Activated CD8-positive, alpha-beta memory T cell treated with anti-CD3 and anti-CD28 coated beads for 4 hours (primary cell): ENCODE data around the gene MOK.
"Not testable (repeated sequence)": the region's sequence is repeated elsewhere in the genome, so short reads cannot be mapped to it uniquely, and the experiment has no call there.

Source experiments
- DNase-seq, 2 donors: peaks; one replicate each; pipeline ENCODE4 v3.0.0-alpha.2; 2020; ENCODE audit warnings: low read depth in 2 of 2

MOK gene

DNA sequence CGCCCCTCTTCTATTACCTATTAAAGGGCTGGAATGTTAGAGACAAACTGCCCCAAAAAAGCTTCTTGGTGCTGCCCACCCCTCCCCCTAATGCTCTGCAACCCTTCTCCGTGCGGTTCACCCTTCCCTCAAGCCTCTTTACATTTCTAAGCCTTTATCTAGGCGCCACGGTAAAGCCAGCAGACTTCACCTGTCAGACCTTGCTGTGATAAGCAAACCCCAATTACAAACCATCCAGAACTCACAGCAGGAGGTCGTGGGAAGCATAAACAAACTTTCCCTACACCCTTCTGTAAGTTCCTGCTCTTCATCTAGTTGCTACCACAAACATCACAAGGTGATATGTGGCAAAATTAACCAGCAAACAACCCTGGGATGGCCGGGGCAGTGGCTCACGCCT, 56.8 kb downstream of the MOK start:
- DNase-seq: no peak

DNA sequence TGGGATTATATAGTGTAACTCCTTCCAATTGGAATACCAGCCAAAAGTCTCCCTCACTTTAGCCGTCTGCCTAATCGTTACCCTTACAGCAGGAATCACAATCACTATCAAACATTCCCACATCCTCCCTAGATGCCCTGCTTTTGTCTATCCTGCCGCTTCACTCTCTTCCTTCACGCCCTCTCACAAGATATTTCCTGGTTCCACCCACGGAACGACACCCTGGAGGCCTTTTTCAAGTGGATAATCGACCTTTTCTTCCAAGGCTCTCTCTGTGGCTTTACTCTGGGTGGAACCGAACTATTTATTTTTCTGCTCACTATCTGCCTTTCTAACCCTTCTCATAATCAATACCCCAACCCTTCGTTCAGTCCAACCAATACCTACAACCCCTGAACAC, 58.9 kb downstream of the MOK start:
- DNase-seq: no peak

GRCh38 chr14:102243795-102244194, 61.2 kb downstream of the MOK start:
- not testable (repeated sequence) for DNase-seq

- DNase-seq: no peak
These were observed 63.8 kb downstream of the MOK start for GRCh38 chr14:102241147-102241546.

- not testable (repeated sequence) for DNase-seq
These were observed 64.5 kb downstream of the MOK start for GRCh38 chr14:102240481-102240880.

DNA sequence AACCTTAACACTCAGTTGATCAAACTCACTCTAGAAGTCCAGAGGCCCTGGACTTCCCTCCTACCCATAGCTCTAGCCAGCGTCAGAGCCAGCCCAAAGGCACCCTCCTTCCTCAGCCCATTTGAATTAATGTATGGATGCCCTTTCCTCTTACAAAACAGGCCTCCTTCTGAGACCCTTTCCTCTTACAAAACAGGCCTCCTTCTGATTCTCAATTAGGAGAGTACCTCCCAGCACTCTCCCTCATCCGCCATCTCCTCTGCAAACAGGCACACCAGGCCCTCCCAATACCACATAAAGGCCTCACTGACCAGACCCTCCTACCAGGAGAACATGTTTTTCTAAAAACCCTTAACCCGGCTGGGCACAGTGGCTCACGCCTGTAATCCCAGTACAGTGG, 65.7 kb downstream of the MOK start:
- DNase-seq: no peak

GRCh38 chr14:102238766-102239165, 66.2 kb downstream of the MOK start:
- no peak for DNase-seq

DNA sequence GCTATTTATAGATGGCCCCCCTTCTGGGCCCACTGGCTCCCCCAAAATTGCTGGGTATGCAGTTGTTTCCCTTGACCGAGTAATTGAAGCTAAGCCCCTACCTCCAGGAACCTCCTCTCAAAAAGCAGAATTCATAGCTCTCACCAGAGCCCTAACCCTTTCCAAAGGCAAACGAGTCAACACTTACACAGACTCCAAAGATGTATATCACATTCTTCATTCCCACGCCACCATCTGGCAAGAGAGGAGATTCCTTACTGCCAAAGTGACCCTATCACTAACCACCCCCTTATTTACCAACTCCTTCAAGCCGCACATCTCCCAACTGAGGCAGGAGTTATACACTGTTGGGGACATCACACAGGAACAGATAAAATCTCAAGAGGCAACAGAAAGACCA, 66.8 kb downstream of the MOK start:
- DNase-seq: no peak

GRCh38 chr14:102236026-102236425, 68.9 kb downstream of the MOK start:
- no peak for DNase-seq

DNA sequence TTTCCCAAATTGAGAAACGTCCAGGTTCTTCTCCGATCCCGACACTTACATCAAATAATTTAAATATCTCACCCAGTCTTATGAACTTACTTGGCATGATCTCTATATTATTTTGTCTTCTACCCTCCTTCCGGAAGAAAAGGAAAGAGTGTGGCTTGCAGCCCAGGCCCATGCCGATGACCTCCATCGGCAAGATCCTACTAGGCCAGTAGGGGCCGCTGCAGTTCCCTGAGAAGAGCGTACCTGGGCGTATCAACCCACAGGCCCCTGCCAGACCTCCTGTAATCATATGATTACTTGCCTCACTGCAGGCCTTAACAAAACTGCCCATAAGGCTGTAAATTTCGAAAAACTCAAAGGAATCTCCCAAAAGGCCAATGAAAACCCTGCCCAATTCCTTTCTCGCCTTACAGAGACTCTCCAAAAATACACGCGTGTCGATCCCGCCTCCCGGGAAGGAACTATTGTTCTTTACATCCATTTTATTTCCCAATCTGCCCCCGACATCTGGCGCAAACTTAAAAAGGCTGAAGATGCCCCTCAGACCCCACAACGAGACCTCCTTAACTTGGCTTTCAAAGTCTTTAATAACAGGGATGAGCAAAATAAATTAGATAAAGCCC, 69.6 kb downstream of the MOK start:
- DNase-seq: peak; percentile 33 to 48

- DNase-seq: no peak
These were observed 70.4 kb downstream of the MOK start for GRCh38 chr14:102234331-102235264.

- no peak for DNase-seq
These were observed 71.9 kb downstream of the MOK start for GRCh38 chr14:102233081-102233480.

DNA sequence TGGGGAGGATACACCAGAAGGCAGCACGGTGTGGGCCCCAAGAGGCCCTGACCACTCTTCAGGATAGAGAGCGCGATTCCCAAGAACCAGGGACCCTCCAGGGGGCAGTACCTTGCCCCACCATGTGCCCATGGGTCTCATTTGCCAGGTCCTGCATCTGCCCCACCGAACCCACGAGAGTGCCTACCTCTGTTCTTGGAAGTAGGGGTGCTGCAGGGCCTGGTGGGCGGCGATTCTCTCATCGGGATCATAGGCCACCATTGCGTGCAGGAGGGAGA, 72.7 kb downstream of the MOK start:
- no peak for DNase-seq

GRCh38 chr14:102231476-102232347, 73.3 kb downstream of the MOK start:
- DNase-seq: no peak

- DNase-seq: no peak
These were observed 74.3 kb downstream of the MOK start for GRCh38 chr14:102230481-102231210.

GRCh38 chr14:102229739-102230092, 75.2 kb downstream of the MOK start:
- no peak for DNase-seq

DNA sequence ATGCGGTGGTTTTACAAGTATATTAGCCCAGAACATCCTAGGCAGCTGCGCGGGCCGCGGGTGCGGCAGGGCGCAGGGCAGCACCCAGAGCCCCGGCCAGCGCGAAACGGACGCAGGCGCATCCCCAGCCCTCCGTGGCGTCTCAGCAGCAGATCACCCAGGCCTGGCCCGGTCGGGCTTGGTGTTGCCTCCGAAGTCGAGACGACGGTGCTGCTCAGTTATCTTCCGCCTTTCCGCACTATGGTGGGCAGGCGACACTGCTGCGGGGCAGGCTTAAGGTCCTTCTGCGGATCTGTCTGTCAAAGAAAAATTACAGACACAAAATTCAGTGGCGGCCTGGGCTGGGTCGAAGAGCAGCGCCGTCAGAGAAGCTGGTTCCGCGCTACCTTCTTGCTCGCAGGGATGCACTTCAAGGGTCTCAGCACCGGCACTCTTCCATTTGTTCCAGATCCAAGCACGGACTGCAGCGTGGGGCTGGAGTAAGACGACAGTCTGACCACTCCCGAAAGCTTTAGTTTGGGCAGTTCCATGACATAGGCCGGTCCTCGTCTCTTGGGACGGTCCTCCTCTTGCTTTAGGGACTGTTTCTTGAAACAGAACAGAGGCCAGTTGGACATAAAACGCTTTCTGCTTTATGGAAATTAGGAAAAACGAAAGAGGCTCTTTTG, 75.8 kb downstream of the MOK start:
- DNase-seq: no peak

DNA sequence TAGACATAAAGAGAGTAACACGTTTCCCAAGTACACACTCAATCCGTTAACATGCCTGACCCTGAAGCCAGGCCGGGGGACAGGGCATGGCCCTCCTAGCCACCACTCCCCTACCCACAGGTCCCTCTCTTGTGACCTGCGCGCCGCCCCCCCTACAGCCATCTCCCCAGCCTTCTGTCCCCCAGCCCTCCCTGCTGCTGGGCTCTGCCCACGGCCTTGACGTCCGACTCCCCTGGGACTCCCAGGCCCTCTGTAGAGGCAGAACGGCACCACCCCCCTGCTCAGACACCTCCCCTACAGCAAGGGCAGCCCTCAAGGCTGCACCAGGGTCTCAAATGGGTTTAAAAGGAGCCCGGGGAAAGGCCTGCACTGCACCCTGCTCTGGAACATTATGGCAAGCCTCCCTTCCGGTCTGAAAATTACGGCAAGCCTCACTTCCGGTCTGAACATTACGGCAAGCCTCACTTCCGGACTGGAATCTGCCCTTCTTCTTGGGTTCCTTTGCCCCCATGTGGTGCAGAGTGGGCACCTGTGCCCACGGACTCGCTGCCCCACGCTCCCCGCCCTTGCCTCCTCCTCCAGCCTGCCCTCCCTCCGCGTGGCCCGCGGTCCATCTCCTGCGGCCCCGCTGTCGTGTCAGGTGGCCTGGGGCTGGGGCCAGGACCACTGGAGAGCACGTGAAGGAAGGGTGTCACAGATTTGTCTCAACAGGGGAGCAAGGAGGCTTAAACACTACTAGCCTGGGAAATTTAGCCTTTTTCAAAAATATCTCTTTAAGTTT, 77.6 kb downstream of the MOK start:
- DNase-seq: no peak

DNA sequence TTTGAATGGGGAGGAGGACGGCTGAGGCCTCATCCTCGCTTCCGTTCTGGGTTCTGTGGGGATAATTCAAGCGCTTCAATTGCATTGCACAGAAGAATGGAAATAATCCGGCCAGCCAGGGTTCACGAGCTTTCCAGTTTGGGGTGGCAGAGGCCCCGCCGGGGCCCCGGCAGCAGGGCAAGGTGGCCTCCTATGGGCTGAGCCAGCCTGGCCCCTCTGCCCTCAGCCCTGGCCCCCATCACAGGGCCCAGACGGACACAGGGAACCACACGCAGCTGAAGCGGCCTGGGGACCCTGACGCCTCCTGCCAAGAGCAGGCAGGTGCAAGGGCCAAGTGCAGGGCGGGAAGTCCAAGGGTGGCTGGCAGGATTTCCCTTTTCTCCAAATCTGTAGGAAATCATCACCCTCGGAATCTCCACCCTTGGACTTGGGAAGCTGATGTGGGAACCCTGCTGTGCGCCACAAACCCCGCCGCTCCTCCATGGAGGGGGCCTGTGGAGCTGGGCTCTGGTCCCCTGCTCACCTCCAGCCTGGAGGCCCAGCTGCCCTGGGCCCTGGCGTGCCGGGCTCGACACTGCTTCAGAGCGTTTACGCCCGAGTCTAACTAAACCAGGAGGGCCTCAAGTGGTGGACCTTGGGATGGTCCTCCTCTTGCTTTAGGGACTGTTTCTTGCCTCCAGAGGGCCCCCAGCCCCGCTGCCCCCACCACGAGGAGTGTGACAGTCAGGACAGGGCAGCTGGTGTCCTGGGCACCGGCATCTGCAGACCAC, 78.4 kb downstream of the MOK start:
- no peak for DNase-seq

GRCh38 chr14:102225936-102226335, 79.0 kb downstream of the MOK start:
- DNase-seq: no peak
